Heart left ventricle (tissue), 13 donors: ENCODE results near the gene SH3RF3.

Experiments used
- CTCF ChIP-seq, 12 donors: fragments of 200-600 bp; sonication (generic) in 4 of 12; IDR thresholded peaks; one replicate each; pipeline versions ENCODE4 v1.5.0 to v1.8.0; 2018 to 2022; ENCODE audit warnings: antibody characterized with exemption in 12 of 12, mild to moderate bottlenecking in 5 of 12
- POLR2A ChIP-seq, 2 donors: fragments of 450-650 bp; IDR thresholded peaks; one replicate each; pipeline ENCODE4 v1.6.1; 2017; ENCODE audit warnings: antibody characterized with exemption in 2 of 2, mild to moderate bottlenecking in 2 of 2, moderate library complexity in 2 of 2
- donor health status: ischemic (EF 13 %, LVEDD 7.1; RV severe dilation, severe dysfunction).
- donor health status: DM: no; HTN: yes; CAD: no.
- donor health status: DM: no; HTN: no; CAD: no.
- donor health status: ischemic (EF 25% LVEDD 6.9; RV normal size, moderate dysfunction).
- donor health status: ischemic (EF 25% LVEDD 5.7; RV mildly dilated, moderate dysfunction).
- donor health status: ischemic (EF 35%, LVEDD 5.7; RV mildly dilated, moderate dysfunction).
- donor health status: nonischemic (EF 11% LVEDD 7.7; RV severe dilation, severe dysfunction).
- donor health status: DM: yes; HTN: yes; CAD: no.
- donor health status: PGD.
- donor health status: ischemic (EF 29% LVEDD 5.4; RV normal size, mild dysfunction).
- donor health status: nonischemic (EF 23%, LVEDD 6.1; RV moderate dilation, normal function).

GRCh38 chr2:109186656-109187250 is 57.7 kb downstream of the SH3RF3 start:
- TF ChIP-seq CTCF (IDR thresholded peaks at IDR 0.05) (no peak), POLR2A (IDR thresholded peaks at IDR 0.05) (no peak)
